ENCODE results near the gene CNTNAP2. TPM values are rescaled to one million over a fixed set of nuclear protein-coding genes. Genes with fewer than 3 reads are reported as not detected.
A peak's percentile ranks its signal among the peaks of the same experiment; 100 is the strongest.

The CNTNAP2 gene
- total and polyA plus RNA-seq, 2 of the 13 experiments (the other 11 are each of a cell fraction or from before 2014, with no cell fraction given), result 0.40 to 0.42 TPM

GRCh38 chr7:148110097-148110868 lies 1993.7 kb downstream of the CNTNAP2 start:
- Histone ChIP-seq H3K4me2 (ENCODE audit: low read depth, low read length) (no peak overlapping the region), H3K27ac (ENCODE audit: extremely low read length, insufficient read depth, low read length) (no peak overlapping the region), H3K27me3 (ENCODE audit: control insufficient read depth in 1 of 2, insufficient read depth in 2 of 2, low read length in 2 of 2) (no peaks in the 10 kb centered on the region), H3K4me3 (replicated peaks in 1 of 3; ENCODE audit: insufficient read depth in 1 of 3, low read depth in 2 of 3, low read length in 3 of 3) (no peak overlapping the region), H3K9ac (ENCODE audit: insufficient read depth, low read depth, low read length) (no peak overlapping the region), H4K20me1 (ENCODE audit: insufficient read depth, low read length) (no peaks in the 10 kb centered on the region), H3K4me1 (ENCODE audit: insufficient read depth, low read length) (no peaks in the 10 kb centered on the region), H3K36me3 (replicated peaks in 1 of 2; ENCODE audit: control insufficient read depth in 1 of 2, insufficient read depth in 2 of 2, low read length in 2 of 2) (no peaks in the 10 kb centered on the region), H3K9me3 (ENCODE audit: low read length) (no peaks in the 10 kb centered on the region), H3K79me2 (ENCODE audit: insufficient read depth, low read length) (no peaks in the 10 kb centered on the region), H2AFZ (ENCODE audit: low read length) (no peak overlapping the region)
- intact Hi-C loops (cut with micrococcal nuclease; ENCODE audit: unreplicated experiment), result no loop called here
- in situ Hi-C loops (cut with HindIII; ENCODE audit: extremely low pct_ligation_motif_present, low pct_unique_long_range_greater_than_20kb), result no loop called here
- peak; percentile 33 for DNase-seq (ENCODE audit: low spot score)
- peak; percentile 100 for ATAC-seq
- TF ChIP-seq CTCF (CRISPR knock-in tag; IDR thresholded peaks at IDR 0.05), result peak; percentile 57
- no peak for TF ChIP-seq SOX5 (CRISPR knock-in tag; IDR thresholded peaks at IDR 0.05; ENCODE audit: borderline replicate concordance)
- no peak for TF ChIP-seq ZNF282 (IDR thresholded peaks at IDR 0.05; ENCODE audit: partially characterized antibody)
- peak; percentile 53 for FAIRE-seq
- ChIA-PET POLR2A (no interaction called here), CTCF (ENCODE audit: low intra/inter-chr PET ratio, low total read pairs) (no interaction called here)
- 37% methylated on average over 10 of the region's 13 CpGs for WGBS (ENCODE audit: low lambda C conversion rate)
- no TSS peak for BruUV-seq (replicated peaks)

GRCh38 chr7:148114804-148115203 lies 1998.2 kb downstream of the CNTNAP2 start:
- H3K36me3 ChIP-seq (replicated peaks in 1 of 2; ENCODE audit: control insufficient read depth in 1 of 2, insufficient read depth in 2 of 2, low read length in 2 of 2), result no peaks in the 10 kb centered on the region
- DNase-seq (ENCODE audit: low spot score), result no peak
- H3K4me1 ChIP-seq (ENCODE audit: insufficient read depth, low read length), result no peaks in the 10 kb centered on the region
- H3K4me3 ChIP-seq (replicated peaks in 1 of 3; ENCODE audit: insufficient read depth in 1 of 3, low read depth in 2 of 3, low read length in 3 of 3), result no peak overlapping the region
- H3K4me2 ChIP-seq (ENCODE audit: low read depth, low read length), result no peak overlapping the region
- no TSS peak for BruUV-seq (replicated peaks)
- no peaks in the 10 kb centered on the region for H3K27me3 ChIP-seq (ENCODE audit: control insufficient read depth in 1 of 2, insufficient read depth in 2 of 2, low read length in 2 of 2)
- in situ Hi-C loops (cut with HindIII; ENCODE audit: extremely low pct_ligation_motif_present, low pct_unique_long_range_greater_than_20kb), result no loop called here
- POLR2A ChIA-PET, result no interaction called here
- no peaks in the 10 kb centered on the region for H3K9me3 ChIP-seq (ENCODE audit: low read length)
- no peak overlapping the region for H3K27ac ChIP-seq (ENCODE audit: extremely low read length, insufficient read depth, low read length)
- H2AFZ ChIP-seq (ENCODE audit: low read length), result no peak overlapping the region
- no peak for ATAC-seq
- 55% methylated on average over 3 of the region's 3 CpGs for WGBS (ENCODE audit: low lambda C conversion rate)
- intact Hi-C loops (cut with micrococcal nuclease; ENCODE audit: unreplicated experiment), result no loop called here
- CTCF ChIA-PET (ENCODE audit: low intra/inter-chr PET ratio, low total read pairs), result no interaction called here
- no peak overlapping the region for H3K9ac ChIP-seq (ENCODE audit: insufficient read depth, low read depth, low read length)
- no peak for FAIRE-seq
- no peaks in the 10 kb centered on the region for H3K79me2 ChIP-seq (ENCODE audit: insufficient read depth, low read length)
- no peaks in the 10 kb centered on the region for H4K20me1 ChIP-seq (ENCODE audit: insufficient read depth, low read length)
- TF ChIP-seq EHMT2 (IDR thresholded peaks at IDR 0.05; ENCODE audit: borderline replicate concordance, low read depth, low read length), result no peak
- TF ChIP-seq ZBTB2 (CRISPR knock-in tag; IDR thresholded peaks at IDR 0.05; ENCODE audit: low read depth), result no peak
- no peak for TF ChIP-seq ZNF180 (CRISPR knock-in tag; IDR thresholded peaks at IDR 0.05; ENCODE audit: borderline replicate concordance, low read depth)
- no peak for TF ChIP-seq AHR (CRISPR knock-in tag; IDR thresholded peaks at IDR 0.05)
- TF ChIP-seq DNMT1 (CRISPR knock-in tag; IDR thresholded peaks at IDR 0.05), result no peak
- TF ChIP-seq TSC22D2 (CRISPR knock-in tag; IDR thresholded peaks at IDR 0.05; ENCODE audit: borderline replicate concordance), result no peak
- TF ChIP-seq TARDBP (CRISPR knock-in tag; IDR thresholded peaks at IDR 0.05), result no peak
- no peak for TF ChIP-seq PLRG1 (conservative IDR thresholded peaks at IDR 0.05)
- TF ChIP-seq ZNF546 (CRISPR knock-in tag; conservative IDR thresholded peaks at IDR 0.05), result no peak
- no peak for TF ChIP-seq ZNF331 (CRISPR knock-in tag; IDR thresholded peaks at IDR 0.05)
- TF ChIP-seq LBX2 (CRISPR knock-in tag; IDR thresholded peaks at IDR 0.05; ENCODE audit: borderline replicate concordance), result no peak
